Stimulated activated naive CD4-positive, alpha-beta T cell treated with Interleukin-2 at 50 U/mL for 16 hours (primary cell): Measurements from ENCODE around the gene SULT1B1.
"Not testable (repeated sequence)": the region's sequence is repeated elsewhere in the genome, so short reads cannot be mapped to it uniquely, and the experiment has no call there.

ENCODE experiments used
- DNase-seq: peaks from one replicate; lab custom pipeline; 2025; lab: John Stamatoyannopoulos, UW

The SULT1B1 gene

DNA sequence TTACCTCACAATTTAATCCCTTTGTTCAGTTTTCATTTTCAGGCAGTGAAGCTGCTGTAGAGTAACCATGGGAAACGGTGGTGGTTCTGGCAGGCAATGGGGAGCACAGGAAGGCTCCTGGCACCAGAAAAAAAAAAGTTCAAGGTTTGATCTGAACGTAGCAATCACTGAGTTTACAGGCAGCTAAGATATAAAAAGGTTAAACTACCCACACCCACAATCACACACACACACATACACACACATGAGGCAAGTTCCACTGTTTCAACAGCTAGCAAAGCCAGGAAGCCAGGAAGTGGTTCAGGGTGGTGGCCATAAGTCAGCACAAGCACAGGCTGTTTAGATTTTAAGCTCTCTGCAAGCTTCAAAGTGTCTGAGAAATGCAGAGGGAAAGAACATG is at the start of gene SULT1B1:
TSS of gene SULT1B1 (minus strand) at position 166 of the 400 bp plus-strand sequence. CDS start 5,403 bp downstream, outside the sequence.
- no peak for DNase-seq

DNA sequence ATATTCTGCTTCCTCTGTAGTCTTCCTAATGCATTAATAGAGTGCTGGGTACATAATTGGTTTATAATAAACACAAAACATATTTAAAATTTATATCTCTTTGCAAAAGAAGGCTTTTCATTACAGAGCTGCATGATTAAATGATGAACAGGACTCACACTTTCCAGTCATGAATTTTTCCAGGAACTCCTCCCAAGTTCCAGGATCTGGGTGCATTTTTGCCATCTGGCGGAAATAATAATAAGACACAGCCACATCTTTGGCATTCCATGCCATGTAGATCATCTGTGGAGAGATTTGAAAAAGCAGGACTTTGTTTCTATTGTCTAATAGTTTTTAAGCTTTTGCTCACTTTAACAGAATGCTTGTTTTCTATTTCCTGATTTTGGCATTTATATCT is 40.2 kb upstream of the SULT1B1 start:
- no peak for DNase-seq

DNA sequence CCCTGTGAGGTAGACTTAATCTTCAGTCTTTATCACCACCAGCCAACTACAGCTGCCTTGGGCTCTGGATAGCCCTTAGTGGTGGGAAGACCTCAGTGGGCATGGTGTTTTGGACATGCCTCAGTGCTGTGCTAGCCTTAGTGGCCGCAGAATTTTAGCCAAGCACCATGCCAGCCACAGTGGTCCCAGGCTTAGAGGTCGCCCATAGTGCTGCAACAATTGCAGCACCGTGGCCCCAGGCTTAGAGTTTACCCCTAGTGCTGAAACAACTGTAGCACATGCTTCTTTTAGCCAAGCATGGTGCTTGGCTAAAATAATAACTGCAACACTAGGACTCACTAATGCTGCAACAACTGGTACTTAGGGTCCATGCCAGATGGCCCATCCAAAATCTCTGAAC is 38.9 kb upstream of the SULT1B1 start:
- DNase-seq: no peak

DNA sequence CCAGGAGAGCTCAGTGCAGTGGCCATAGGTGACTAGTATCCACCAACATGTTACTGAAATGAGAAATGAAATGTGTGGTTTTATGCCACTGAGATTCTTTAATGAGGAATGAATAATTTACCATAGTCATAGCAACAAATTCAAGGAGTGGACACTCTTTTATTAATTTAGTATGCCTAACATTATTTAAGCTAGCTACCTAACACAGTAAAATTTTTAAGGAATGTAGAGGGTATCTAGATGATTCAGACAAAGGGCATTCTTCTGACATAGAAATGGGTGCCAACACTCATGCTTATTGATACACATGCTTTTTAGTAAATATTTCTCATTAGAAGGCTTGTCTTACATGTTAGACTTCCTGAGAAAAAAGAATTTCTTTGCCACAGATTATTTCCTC is 33.3 kb upstream of the SULT1B1 start:
- DNase-seq: no peak

DNA sequence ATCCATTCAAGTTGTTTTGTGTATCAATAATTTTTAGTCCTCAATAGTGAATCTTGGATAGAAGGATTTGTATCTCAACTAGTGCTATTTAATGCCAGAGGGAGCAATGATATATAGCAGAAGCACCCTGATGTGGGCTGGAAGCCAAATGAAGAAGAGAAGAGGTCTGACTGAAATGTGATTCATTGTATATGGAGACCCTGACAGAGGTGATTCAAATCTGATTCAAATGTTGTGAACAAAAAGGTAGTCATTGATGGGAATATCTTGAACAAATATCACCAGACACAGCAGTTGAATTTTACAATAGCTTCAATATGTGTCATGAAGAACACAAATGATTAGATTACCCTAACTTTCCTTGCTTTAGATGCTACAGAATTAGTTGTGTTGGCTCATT is 27.5 kb upstream of the SULT1B1 start:
- no peak for DNase-seq

DNA sequence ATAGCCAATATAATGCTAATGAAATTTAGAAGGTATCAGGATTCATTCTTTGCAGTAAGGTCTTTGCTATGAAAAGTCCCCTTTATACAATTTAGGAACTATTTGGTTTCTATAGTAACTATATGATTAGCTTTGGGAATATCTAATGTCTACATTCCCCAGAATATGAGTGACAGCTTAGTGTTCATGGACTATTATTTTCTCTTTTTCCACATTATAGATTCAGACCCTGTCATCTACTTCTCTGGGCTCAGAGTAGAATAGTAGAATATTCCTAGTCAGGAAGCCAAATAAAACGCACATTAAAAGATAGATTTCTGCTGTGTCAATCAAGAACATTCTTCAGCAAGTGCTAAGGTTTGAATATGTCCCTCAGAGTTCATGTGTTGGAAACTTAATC is 26.1 kb upstream of the SULT1B1 start:
- DNase-seq: no peak

DNA sequence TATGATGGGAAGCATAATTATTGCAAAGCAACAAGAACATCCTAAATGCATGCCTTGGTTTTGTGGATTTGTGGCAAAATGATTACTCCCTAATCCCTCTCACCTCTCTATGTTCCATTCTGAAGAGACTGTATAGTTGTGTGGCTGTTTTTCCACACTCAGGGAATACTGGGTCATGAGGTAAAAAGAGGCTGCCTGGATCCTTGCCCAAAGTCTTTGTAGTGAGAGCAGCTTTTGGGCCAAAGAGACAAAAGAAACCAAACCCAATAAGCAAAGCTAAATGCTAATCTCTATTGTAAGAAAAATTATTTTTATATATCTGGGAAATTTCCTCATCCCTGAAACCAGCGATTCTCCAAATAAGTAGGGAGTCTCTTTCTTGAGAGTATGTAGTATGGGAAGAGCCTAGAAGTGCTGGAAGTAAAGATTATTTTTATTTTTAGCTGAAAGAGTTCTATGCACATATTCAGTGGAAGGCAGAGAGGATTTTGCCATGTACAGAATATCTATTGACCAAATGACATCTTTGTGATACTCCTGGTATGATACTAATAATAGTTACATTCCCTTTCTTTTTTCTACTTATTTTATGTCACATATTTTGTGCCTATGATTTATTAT is 24.9 kb upstream of the SULT1B1 start:
- DNase-seq: no peak

DNA sequence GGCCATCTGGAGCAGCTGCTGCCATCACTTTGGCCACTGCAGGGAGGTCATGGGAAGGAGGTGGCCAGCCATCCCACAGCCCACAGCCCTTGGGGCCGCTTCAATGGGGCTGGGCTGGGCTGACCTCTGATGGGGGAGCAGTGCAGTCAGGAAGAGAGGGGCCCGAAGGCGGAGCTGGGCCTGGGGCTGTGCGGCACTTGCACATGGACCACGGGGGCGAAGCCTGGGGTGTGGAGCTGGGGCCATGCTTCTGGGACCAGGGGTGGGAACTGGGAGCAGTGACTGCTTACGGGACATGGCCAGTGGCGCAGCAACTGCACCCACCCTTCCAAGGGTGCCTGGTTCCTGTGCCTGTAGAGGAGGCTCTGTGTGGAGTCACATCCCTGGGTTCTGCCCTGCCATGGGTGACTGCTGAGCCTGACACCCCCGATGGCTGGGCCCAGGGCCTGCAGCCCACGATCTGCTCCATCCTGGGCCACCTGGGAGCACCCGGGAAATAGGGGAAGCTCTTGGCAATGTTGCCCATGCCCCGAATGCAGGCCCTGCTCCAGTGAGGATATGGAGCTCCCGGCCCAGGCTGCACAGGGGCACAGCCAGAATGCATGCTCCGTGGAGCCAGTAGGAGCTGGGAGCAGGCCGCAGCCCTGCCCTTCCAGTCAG is 22.4 kb upstream of the SULT1B1 start:
- no peak for DNase-seq

DNA sequence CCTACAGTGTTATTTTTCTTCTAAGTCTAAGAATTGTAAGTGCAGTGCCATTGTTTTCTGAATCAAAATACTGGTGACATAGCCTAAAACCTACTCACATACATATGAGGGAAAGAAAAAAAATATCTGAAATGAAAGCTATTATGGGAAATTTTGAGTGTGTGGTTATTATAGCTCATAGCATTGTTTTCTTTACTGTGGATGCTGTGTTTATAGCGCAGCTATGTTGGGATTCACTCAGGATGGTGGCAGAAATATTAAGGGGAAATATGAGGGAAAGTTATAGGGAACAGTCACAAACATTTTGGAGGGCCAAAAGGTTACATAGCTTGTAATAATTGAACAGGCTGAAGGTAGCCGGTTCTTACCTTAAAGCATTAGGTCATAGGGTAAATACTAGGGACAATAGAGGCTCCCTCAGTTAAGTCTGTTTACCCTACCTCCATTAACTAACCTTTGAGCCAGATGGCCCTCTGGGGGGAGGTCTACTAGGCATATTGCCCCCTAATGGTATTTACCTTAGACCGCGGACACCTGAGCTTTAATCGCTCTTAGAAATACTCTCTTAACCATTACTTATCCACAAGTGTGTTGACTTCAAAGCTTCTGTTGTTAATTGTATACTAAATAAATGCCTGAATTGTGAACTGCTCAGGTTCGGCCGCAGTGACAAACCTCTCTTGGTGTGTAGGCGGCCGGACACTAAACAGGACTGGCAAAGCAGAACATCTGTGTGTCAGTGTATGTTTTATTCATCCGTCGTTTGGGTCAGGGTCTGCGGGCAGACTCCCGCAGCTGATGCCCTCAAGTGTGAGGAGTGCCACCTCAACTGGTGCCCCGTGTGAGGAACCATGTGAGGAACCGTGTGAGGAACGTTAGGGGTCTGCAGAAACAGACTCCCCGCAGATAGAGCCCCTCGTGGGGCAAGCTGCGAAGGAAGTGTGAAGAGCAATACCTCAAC is 21.3 kb upstream of the SULT1B1 start:
- no peak for DNase-seq

DNA sequence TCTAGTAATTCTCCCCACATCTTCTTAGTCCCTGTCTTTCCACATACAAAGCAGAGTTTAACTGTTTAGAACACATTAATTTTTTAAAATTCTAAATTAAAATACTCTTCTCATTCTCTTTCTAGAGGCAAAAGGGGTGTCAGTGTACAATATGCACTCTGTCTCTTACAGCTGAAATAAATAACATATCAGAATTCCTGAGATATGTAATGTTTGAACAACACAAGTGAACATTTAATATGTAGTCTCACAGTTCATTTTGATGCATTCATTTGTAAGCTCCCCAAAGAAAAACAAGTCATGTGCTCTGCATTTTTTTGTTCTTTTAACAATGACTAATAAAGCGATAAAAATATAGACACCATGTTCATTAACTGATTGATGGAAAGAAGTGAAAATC is 19.7 kb upstream of the SULT1B1 start:
- no peak for DNase-seq

DNA sequence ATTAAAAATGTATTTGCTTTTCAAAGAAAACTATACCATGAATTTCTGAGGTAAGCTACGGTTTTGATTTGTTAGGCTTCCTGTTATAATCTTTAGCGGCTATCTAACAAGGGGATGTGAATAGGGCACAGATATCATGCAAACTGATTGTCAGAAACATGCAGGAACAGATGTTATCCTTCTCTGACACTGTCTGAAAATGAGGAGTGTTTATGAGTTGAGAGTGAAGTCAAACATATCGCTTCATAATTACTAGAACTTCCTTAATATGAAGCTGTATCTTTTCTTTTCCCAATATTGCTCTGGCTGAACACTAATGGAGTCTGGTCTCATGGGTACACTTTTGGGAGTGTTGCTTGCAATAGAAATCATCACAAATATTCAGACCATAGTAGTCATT is 16.3 kb upstream of the SULT1B1 start:
- DNase-seq: no peak

DNA sequence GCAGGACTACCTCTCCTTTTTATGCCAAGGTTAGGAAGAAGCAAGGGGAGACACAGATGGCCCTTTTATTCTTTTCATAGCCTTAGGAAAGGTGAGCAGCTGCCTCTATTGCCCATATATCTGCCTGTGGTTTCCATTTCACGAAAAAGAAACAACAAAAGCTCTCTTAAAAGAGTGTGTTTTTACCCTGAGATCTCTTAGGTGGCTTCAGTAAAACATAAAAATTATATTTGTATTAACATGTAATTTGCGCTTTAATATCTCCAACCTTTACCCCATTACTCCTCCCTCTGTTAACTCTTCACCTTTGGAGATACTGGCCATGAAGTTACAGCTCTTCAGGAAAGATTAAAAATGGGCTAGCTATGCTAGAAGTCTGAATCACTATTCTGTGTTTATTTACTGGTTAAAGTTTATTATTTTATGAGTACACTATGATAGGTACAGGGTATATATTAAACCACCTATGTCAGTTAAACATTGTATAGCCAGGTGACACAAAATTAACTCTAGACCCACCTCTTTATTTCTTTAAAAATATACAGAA is 15.0 kb upstream of the SULT1B1 start:
- no peak for DNase-seq

DNA sequence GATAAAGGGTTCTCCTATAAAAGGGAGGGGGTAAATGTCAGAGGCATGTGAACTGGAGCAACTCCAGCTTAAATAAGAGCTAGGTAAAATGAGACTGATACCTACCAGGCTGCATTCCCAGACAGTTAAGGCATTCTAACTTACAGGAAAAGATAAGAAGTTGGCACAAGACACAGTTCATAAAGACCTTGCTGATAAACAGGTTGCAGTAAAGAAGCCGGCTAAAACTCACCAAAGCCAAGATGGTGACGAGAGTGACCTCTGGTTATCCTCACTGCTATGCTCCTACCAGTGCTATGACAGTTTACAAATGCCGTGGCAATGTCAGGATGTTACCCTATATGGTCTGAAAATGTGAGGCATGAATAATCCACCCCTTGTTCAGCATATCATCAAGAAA is 13.1 kb upstream of the SULT1B1 start:
- no peak for DNase-seq

DNA sequence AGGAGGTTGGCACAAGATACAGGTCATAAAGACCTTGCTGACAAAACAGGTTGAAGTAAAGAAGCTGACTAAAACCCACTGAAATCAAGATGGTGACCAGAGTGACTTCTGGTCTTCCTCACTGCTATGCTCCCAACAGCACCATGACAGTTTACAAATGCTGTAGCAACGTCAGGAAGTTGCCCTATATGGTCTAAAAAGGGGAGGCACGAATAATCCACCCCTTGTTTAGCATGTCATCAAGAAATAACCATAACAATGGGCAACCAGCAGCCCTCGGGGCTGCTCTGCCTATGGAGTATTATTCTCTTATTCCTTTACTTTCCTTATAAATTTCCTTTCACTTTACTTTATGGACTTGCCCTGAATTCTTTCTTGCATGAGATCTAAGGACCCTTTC is 8.1 kb upstream of the SULT1B1 start:
- DNase-seq: not testable (repeated sequence)

DNA sequence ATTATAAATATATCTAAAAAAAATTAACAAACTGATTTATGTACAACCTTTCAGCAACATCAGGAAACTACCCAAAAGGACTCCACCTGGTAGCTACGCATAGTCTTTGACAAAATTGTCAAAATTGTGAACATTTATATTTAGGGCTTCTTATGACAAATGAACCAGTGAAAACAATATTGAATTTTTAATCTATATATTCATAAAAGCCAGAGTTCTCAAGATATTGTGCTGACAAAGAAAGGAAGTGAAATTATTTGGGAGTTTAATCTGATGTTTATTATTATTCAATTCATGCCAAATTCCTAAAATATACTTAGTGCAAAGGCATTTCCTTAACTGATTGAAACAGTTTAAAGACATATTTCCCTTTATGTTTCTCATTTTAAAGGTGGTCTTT is 5.3 kb upstream of the SULT1B1 start:
- DNase-seq: no peak

DNA sequence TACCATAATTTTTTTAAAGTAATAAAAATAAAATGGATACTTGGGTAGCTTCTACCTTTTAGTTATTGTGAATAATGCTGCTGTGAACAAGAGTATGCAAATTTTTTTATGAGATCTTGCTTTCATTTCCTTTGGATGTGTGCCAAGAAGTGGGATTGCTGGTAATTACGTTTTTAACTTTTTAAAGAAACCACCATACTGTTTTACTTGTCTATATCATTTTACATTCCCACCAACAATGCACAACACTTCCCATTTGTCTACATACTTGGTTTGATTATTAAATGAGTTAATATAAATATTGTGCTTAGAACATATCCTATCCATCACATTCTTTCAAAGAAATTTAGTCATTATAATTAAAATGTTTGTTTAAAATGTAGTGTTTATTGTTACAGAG is 3.9 kb upstream of the SULT1B1 start:
- no peak for DNase-seq

DNA sequence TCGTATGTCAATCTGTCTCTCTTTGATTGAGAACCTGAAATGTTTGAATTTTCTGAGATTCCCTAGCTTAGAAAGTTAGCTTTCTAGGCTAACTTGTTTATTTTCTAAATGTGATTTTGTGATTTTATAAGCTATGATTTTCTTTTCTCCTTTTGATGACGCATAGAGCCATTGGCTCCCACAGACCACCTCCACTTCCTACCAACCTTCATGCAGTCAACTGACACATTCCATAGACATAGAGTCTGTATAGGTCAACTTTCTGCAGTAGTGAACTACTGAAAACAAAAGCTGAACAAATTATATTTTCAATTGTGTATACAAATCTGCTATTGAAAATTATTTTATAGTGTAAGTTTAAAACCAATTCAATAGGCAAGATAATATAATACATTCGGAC is 2.8 kb upstream of the SULT1B1 start:
- no peak for DNase-seq

DNA sequence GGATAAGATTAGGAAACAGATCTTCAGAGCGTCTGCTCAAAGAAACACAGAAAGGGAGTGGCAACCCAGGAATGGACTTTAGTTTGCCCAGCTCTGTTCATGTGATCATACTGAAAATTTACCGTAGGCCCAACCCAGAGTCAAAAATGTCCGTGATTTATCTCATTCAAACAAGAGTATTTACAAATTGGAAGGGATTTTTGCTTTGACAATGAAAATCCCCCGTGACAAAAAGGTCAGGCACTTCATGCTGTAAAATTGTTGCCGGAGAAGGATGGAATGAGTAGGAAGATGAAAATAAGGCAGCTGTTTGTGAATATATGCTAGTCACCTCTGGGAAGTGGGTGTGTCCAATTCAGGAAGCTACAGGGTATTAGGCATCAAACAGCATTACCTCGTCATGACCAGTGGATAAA is 1.2 kb downstream of the SULT1B1 start:
- DNase-seq: no peak

DNA sequence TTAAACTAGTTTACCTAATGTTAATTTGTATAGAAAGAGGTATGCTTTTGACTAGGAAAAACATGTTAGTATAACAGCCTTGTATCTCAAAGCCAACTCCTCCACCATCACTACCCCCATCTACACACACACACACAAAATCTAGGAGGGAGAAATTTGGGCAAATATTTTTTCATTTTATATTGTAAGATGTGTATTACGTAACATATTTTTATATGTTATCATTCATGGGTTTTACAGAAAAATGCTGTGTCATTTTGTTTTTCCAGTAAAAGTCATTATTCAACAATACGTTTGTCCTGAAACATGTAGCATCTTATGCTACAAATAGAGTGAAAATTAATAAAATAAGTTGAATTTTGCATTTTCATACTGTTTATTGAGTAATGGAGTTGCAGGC is 3.0 kb downstream of the SULT1B1 start:
- DNase-seq: no peak

DNA sequence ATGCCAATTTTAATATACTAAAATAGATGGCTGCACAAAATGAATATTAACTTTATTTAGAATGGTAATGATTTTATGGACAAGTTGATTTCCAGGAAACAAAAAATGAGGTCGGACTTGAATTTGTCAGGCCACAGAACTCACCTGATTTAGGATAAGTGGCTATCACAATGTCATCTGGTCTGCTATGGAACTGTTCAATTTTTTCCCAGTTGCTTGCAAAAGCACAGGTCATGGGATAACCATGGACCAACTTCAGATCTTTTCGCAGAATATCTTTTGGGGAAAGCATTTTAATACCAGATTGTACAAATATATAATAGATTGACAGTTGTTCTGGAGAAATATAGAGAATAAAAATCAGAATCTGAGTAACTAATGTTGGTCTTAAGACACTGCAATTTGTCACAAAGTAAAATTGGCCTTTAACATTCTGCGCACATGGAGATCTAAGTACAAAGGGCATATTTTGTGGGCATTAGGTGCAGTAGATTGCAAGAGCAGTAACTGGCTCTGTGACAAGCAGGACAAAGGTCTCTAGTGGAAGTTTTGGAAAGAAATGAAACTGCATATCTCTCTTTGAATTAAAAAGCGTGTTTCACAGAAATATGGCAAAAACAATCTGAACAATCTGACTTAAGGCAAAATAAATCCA is 5.4 kb downstream of the SULT1B1 start:
- no peak for DNase-seq

DNA sequence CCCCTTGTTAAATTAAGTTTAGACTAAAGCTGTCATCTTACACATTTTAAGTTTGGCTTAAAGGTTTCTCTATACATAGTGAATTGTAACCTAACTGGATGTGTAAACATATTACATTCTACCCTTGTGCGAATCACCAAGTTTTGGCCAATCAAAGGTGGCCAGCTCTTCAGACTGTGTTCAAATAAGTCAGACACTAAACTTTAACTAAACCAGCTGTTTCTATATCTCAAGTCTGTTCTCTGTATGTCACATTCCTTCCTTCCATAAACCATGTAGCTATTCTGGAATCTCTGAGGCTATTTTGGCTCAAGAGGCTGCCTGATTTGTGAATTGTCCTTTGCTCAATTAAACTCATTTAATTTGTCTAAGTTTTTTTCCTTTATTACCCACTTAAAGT is 6.7 kb downstream of the SULT1B1 start:
- no peak for DNase-seq

DNA sequence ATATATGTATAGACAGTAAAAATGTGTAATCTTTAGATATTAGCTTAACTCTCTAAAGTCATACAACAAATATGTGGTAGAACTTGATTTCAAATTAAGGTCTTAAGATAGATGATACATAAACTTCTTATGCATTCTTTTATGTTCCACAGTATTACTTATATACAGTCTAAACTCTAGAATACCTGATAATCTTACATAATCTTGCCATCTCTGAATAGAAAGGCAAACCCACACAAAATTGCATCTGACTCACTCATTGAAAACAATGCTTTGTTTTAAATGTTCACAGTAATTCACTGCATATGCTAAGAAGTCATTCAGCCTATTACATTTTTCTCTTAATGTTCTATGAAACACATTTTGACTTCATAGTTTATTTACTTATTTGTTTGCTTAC is 10.1 kb downstream of the SULT1B1 start:
- no peak for DNase-seq
